NCI-H524 (cell line): Measurements from ENCODE around the gene PCIF1.
"Not testable (repeated sequence)": the region's sequence is repeated elsewhere in the genome, so short reads cannot be mapped to it uniquely, and the experiment has no call there.

Source experiments
- DNase-seq, 2 experiments: peaks; one replicate each; lab custom pipeline; 2025; lab: John Stamatoyannopoulos, UW

PCIF1 gene

DNA sequence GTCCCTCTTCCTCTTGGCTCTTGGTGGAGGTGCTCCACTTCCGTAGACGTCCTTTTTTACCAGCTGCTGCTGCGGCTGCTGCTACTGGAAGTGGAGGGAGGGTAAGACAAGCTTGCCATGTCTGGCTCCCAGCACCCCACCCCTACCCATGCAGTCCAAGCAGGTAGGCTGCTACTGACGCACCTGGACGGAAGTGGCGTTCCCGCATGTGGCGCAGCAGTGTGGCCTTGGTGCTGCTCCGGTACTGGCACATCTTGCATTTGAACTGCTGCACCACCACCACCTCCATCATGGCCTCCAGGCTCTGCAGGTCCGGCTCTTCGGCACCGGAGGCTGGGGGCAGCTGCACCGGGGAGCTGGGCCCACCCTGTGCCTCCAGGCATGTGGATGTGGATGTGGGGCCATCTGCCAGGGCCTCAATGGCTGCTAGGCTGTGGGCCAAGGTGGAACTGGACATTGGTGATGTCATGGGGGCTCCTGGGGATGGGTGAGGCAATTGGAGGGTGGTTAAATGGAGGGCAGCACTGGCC, 33.1 kb downstream of the PCIF1 start:
- DNase-seq = no peak

DNA sequence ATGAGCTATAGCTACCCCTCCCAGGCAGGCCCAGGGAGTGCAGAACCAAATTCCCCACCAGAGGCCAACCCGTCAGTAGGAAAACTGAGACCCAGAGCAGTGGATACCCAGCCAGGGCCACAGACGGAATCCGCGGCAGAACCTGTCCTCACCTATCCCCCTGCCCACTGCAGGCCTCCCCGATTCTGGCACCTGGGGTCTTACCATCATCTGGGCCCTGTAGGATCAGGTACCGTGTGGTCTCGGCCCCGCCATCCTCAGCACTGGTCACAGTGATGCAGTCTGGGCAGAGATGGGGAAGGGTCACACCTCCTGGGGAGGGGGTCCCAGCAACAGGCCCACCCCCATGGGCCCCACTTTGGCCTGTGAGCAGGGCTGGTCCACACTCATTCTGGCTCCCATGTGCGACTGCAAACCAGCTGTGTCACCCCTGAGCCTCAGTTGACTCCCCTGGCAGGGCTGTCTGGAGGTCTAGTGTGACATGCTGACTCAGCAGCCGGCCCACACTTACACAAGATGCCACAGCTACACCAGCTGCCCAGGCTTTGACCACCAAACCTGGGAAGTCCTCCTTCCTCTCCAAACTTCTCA, 33.7 kb downstream of the PCIF1 start:
- no peak for DNase-seq

DNA sequence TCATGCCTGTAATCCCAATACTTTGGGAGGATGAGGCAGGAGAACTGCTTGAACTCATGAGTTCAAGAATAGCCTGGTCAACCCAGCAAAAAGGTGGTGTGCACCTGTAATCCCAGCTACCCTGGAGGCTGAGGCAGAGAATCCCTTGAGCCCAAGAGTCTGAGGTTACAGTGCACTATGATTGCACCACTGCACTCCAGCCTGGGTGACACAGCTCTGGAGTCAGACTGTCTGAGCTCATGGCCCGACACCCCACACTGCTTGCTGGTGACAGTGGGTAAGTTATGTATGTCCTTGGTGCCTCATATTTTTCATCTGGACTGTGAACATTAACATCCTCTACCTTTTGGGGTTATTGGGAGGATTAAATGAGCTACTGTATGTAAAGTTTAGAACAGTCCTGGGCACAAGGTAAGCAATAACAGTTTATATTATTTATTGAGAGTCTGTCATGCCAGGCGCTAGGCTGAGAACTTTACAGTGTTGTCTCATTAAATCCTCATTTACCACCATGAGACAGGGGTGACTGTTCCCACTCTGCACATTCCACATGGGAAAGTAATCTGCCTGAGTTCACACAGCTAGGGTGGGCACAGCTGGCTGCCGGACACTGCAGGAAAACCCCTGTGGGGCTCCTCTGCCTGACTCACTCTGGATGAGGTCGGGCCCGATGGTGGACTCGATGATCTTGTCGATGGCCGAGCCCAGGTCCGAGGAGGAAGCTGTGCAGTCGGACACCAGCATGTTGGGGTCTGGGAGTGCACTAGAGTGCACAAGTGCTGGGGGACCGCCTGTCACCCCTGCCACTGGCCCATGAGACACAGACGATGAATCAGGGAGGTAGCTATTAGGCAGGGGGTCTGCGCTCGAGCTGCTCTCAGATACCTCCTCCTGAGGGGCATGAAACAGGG, 34.6 kb downstream of the PCIF1 start:
- no peak for DNase-seq

DNA sequence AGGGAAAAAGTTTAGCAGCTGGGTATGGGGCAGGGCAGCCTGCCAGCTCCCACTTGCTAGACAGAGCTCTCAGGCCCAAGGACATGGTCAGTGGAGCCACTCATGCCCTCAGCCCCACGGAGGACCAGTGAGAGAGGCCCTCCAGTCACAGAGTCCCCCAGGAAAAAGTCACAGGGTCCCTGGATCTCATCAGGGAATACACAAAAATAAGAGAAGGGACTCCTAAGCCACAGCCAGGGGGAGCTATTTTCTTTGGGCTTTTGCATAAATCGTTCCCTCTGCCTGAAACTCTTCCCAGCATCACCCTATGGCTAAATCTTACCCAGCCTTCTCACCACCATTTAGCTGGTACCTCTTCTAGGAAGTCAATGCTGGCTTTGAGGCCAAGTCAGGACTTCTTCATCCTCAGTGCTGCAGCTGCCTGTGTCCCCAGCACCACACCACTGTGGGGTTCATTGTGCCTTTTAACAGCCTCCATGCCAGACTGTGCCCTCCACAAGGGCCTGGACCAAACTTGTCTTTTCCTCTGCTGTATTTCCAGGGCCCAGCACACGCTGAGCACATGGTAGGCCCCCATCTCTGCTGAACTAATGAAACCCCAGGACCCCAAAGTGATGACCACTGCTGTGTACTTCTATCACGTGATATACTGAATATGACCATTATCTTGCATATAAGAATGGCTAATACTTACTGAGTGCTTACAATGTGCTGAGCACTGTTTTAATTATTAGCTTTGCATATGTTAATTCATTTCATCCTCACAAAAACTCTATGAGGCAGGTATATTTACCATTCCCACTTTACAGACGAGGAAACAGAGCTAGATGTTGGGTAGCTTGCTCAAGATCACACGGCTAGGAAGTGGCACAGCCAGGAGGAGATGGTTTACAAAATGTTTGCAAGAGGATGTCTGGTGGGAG, 35.5 kb downstream of the PCIF1 start:
- peak; percentile 53 to 74 for DNase-seq

DNA sequence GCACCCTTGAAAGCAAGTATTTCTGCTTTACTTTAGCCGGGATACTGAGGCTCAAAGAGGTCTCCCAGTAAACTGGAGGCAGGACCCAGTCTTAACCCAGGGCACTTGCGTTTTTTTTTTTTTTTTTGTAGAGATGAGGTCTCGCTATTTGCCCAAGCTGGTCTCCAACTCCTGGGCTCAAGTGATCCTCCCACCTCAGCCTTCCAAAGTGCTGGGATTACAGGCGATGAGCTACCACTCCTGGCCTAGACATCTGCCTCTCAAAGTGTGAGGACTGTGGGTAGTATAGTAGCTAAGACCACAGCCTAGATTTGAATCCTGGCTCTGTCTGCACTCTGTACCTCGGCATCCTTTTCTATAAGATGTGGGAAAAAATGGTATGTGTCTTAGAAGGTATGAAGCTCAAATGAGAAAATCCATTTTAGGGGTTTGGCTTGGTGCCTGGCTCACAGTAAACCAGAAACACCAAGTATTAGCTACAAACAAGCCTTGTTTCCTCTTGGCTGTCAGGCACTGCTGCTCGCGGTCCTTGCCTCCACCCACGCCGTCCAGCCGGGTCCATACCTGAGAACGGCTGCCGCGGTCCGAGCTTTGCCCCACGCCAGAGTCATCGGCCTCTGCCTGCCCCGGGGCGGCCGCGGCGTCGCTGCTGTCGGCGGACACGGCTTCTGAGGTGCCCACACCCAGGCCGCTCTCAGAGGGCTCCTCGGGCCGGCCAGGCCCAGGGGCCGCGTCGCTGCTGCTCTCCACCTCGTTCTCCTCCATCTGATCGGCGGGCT, 36.4 kb downstream of the PCIF1 start:
- peak; percentile 27 to 58 for DNase-seq

DNA sequence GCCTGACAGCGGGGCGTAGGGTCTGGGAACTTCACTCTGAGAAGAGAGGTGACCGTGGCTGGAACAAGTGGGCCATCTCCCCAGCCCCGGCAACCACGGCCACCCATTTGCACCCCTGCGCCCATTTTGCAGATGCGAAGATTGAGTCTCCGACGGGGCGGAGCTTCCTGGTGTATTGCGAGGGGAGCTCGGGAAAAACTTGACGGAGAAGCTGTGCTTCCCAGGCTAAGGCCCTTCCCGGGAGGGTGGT, 36.9 kb downstream of the PCIF1 start:
- DNase-seq = no peak

DNA sequence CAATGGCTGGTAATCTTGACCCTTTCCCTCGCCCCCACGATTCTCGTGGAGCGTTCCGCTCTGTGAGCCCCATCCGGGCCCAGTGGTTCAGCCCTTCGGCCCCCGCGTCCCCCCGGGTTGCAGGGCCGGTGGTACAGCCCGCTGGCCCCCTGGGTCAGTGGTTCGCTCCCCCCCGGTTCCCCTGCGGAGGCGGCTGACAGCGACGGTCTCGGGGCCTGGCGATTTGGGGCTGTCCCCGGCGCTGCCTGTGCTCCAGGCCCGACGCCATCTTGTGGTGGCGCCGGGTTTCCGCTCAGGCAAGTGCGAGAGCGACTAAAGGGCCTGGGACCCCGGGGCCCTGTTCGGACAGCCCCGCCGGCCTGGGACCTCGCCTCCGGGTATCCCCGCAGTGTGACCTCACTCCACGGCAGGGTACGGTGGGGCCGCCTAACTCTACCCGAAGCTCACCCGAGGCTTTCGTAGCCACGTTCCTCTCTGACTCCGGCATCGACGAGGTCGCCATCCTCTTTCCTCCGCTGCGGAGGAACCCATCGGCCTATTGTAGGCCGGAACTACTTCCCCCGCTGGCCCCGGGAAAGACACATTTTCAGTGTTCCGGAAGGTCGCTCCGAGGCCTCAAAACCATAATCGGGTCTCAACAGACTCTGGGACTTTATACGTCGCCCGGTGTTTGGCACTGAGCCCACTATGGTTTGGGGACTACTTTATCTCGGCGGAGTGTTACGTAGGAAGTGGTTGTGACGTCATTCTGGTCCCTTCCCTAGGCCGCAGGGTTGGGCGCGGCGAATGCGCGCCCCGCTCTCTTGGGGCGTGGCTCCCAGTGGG, 37.4 kb downstream of the PCIF1 start, which contains the start of gene ZNF335:
Gene ZNF335, minus strand, starts transcription at position 529 of the 825 bp plus-strand sequence. CDS start 793 bp downstream, outside the sequence.
- peak; percentile 82 to 93 for DNase-seq

DNA sequence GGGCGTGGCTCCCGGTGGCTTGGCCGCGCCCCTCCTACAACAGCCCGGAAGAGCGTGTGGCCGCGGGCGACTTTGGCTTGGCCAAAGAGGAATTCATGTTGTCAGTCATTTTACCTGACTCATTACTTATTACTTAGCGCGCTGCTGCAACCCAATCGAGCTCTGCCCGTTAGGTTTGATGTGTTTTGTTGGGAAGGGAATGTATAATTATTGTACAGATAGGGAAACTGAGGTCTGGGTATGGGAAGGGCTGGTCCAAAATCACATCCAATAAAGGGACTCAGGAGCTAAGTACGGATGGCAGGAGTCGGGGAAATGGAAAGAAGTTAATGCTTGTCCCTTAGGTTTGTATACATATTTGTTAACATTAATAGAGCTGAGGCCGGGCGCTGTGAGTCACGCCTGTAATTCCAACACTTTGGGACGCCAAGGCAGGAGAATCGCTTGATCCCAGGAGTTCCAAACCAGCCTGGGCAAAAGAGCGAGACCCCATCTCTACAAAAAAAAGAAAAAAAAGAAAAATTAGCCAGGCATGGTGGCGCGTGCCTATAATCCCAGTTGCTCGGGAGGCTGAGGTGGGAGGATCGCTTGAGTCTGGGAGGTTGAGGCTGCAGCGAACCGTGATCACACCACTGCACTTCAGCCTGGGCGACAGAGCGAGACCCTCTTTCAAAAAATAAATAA, 38.2 kb downstream of the PCIF1 start:
- DNase-seq = no peak

DNA sequence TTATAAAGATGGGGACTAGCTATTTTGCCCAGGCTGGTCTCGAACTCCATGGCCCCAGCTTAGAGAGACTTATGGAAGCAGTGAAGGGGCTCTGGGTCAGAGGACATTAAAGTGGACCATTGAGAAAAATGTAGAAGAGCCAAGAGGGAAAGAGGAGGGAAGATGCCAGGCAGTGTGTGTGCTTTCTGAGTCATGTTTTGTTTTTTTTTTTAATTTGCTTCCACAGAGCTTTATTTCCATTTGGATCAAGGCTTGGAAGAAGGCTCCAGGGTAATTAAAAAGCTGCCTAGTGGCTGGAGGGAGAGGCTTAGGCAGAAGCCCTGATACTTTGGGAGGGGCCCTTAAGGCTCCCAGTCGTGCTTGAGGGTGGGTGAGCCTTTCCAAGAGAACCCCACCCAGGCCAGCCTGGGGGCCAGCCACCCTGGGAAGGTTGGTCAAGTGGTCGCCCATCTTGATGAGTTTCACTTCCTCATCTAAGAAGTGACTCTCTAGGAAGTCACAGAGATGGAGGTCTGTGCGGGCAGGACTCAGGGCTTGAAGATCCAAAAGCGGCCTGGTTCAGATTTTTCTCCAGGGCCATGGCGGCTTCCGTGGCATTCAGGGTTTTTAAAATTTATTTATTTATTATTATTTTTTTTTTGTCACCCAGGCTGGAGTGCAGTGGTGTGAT, 40.5 kb downstream of the PCIF1 start:
- DNase-seq = no peak

DNA sequence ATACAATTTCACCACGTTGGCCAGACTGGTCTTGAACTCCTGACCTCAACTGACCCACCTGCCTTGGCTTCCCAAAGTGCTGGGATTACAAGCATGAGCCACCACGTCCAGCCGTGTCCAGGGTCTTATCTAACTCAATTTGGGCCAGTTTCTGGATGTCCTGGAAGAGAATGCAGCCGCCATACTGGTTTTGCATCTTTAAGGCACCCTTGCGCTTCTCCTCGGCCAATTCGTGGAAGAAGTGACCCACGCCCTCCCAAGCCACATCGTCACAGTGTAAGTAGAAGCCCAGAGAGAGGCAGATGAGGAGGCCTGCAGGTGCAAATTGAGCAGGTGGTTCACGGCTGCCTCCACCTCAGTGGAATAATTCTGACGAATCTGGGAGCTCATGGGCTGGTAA, 41.2 kb downstream of the PCIF1 start:
- DNase-seq = no peak

DNA sequence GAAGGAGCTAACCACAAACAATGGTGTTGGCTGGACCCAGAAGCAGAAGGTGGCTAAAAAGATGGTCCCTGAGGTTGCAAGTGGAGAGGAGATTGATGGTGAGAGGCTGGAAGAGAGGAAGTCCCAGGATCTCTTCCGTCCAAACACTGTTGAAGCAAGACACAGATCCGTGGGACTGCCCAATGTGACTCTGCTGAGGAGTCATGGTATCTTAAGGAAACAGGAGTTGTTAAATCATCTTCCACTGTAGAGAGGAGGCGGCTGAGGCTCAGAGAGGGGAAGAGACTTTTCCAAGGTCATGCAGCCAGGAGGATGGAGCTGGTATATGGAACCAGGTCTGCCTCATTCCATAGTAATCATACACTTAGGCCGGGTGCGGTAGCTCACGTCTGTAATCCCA, 41.6 kb downstream of the PCIF1 start:
- no peak for DNase-seq

DNA sequence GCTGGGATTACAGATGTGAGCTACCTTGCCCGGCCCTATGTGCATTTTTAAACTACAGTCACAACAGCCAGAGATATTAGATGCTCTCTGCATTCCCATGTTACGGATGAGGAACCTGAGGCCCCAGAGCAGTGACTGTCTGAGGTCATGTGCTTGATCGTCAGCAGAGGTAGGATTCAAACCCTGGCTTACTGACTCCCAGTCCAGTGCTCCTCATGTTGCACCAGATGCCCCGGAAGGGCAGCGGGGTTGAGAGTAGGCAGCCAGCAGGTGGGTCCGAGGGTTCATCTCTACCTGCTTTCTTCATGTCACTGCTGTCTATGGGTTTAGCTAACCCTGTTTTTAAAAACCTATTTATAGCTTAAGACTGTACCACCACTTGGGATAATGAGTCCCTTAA, 46.8 kb downstream of the PCIF1 start:
- DNase-seq = no peak

DNA sequence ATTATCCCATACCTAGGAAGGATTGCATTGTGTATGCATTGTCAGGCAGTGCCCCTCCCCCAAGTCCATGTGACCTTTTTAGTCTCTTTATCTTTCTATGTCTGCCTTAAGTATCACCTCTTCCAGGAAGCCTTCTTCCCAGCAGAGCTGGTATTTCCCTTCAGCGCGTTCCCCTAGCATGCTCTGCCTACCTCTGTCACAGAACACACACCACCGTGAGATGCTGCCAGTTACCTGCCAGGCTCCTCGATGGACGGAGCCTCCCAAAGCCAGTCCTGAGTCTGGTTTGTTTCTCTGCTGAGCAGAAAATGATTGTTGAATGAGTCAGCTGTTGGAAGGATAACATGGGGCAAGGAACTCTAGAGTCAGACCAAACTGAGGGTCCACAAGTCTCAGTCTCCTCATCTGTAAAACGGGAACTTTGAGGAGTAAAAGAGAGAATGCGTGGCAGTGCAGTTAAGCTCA, 48.8 kb downstream of the PCIF1 start:
- no peak for DNase-seq

DNA sequence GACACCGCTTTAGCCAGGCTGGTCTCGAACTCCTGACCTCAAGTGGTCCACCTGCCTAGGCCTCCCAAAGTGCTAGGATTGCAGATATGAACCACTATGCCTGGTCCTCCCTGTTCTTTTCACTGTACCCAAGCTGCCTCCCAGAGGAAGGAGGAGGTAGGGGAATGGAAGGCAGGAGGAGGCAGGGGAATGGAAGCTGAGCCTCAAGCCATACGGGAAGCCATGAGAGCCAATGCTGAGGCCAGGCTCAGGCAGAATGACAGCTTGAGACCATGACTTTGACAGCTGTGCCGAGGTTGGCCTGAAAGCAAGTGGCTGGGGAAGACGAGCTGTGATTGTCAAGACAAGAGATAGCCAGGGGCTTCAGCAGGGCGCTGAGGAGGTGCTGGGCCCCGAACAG, 51.1 kb downstream of the PCIF1 start:
- peak; percentile 25 to 76 for DNase-seq

DNA sequence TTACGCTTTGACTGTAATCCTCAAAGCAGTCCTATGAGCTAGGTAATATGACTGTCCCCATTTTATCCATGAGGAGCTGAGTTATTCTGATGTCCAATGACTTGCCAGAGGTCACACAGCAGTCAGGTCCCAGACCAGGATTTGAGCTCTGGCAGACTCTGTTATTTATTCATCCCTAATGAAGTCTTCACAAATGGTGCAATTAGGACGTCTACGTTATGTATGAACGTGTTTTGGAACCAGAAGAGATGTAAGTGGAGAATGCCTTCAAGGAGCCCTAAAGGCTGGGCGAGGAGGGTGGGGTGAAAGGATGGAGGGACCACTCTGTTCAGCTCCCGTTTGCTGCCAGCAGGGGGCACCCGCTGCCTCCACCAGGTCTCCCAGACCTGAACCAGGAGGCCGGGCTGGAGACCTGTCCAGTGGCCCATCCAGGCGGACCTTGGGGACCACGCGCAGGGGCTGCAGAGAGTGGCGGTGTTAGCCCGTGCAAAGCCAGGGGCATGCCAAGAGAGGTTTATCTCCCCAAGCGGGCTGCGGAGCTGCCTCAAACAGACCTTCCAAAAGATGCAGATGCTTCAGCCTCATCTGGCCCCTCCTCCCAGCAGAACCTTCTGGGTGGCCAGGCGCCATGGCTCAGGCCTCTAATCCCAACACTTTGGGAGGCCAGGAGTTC, 52.8 kb downstream of the PCIF1 start:
- peak; percentile 26 to 52 for DNase-seq

DNA sequence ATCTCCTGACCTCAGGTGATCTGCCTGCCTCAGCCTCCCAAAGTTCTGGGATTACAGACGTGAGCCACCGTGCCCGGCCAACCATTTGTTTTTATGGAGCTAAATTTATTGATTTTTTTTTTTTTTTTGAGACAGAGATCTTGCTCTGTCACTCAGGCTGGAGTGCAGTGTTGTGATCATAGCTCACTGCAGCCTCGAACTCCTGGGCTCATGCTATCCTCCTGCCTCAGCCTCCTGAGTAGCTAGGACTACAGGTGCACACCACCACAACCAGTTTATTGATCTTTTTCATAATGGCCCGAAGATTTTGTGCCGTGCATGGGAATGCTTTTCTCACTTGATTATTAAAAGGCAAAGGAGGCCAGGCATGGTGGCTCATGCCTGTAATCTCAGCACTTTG, 54.3 kb downstream of the PCIF1 start:
- not testable (repeated sequence) for DNase-seq

DNA sequence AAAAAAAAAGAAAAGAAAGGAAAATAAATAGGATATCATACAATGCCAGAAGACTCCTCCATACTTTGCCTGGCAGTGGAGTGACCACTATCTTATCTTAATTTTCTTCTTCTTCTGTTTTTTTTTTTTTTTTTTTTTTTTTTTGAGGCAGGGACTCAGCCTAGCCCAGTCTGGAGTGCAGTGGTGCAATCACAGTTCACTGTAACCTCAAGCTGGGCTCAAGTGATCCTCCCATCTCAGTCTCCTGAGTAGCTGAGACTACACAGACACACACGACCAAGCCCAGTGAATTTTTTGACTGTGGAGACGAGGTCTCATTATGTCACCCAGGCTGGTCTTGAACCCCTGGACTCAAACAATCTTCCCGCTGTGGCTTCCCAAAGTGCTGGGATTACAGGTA, 57.1 kb downstream of the PCIF1 start:
- DNase-seq = no peak

DNA sequence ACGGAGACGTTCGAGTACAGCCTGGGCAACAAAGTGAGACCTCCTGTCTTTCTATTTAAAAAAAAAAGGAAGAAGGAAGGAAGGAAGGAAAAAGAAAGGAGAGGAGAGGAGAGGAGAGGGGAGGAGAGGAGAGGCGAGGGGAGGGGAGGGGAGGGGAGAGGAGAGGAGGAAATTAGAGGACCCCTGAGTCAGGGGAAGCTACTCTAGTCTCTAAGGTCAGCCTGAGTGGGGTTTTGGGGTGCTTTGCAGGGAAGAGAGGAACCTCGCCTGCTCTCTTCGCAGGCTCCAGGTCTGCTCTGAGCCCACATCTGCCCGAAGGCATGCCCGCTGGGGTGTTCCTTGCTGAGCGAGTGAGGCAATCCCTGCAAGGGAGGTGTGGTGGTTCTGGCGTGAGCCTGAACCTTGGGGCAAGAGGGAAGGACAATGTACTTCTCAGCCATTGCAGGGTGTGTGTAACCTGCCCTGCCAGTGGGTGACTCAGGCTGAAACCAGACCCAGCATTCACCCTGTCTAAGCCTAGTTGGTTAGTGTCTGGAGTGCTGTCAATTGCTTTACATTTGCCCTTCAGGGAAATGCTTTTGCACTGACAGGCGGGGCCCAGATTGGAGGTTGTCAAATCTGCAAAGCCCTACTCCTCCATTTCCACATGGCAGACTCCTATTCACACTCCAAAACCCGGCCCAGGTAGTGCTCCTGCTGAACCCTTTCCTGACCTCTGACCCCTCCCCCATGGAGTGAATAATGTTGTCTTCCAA, 58.9 kb downstream of the PCIF1 start:
- no peak for DNase-seq
